Activated B cell treated with CpG ODN at 0.5 μM for 24 hours (primary cell): ENCODE measurements around the gene SERTAD3. TPM values are rescaled to one million over a fixed set of nuclear protein-coding genes. Genes with fewer than 3 reads are reported as not detected.
"Not testable (repeated sequence)": the region's sequence is repeated elsewhere in the genome, so short reads cannot be mapped to it uniquely, and the experiment has no call there.

Source experiments
- ATAC-seq: fragments of 200-7000 bp; cut with Tn5 transposase; one replicate; pipeline ENCODE4 v1.10.0; 2021; ENCODE audit warnings: low read depth, mild to moderate bottlenecking, moderate library complexity
- CTCF ChIA-PET: fragments of 350-600 bp; sonication (Branson Sonifier 250); formaldehyde crosslinking; loops from one replicate; lab custom pipeline; 2021; ENCODE audit warnings: antibody characterized with exemption; lab: Charles Lee
- POLR2A ChIA-PET: fragments of 350-600 bp; sonication (Branson Sonifier 250); formaldehyde crosslinking; loops from one replicate; lab custom pipeline; 2021; ENCODE audit warnings: antibody characterized with exemption; lab: Charles Lee
- DNase-seq: peaks from one replicate; pipeline ENCODE4 v3.0.0; 2022
- H3K27ac Mint-ChIP-seq: one replicate; pipeline ENCODE4 v1.8.0; 2020; ENCODE audit warnings: mixed read lengths
- H3K27me3 Mint-ChIP-seq: one replicate; pipeline ENCODE4 v1.8.0; 2021; ENCODE audit warnings: mixed read lengths
- H3K36me3 Mint-ChIP-seq: one replicate; pipeline ENCODE4 v1.8.0; 2021; ENCODE audit warnings: low read depth, mixed read lengths
- H3K4me1 Mint-ChIP-seq: one replicate; pipeline ENCODE4 v1.8.0; 2021; ENCODE audit warnings: mixed read lengths
- H3K4me3 Mint-ChIP-seq: one replicate; pipeline ENCODE4 v1.8.0; 2020; ENCODE audit warnings: mild to moderate bottlenecking, mixed read lengths
- H3K9me3 Mint-ChIP-seq: one replicate; pipeline ENCODE4 v1.8.0; 2020; ENCODE audit warnings: mixed read lengths
- intact Hi-C: fragments of 100-400 bp; cut with micrococcal nuclease; formaldehyde crosslinking; loops from one replicate; pipeline ENCODE4 v1.15.1; 2024
- total RNA-seq: library from RNA; stranded (reverse); gene quantifications from 2 replicates; pipeline ENCODE4 v1.2.3, GENCODE V29; 2022
- TF ChIP-seq, protein P1 (sequence below): fragments of 200-600 bp; IDR thresholded peaks from one replicate; pipeline ENCODE4 v1.8.0; 2022; ENCODE audit warnings: antibody characterized with exemption, mild to moderate bottlenecking

The SERTAD3 gene
- total RNA-seq, 1 donor from 2014 or later: 48.4 TPM

DNA sequence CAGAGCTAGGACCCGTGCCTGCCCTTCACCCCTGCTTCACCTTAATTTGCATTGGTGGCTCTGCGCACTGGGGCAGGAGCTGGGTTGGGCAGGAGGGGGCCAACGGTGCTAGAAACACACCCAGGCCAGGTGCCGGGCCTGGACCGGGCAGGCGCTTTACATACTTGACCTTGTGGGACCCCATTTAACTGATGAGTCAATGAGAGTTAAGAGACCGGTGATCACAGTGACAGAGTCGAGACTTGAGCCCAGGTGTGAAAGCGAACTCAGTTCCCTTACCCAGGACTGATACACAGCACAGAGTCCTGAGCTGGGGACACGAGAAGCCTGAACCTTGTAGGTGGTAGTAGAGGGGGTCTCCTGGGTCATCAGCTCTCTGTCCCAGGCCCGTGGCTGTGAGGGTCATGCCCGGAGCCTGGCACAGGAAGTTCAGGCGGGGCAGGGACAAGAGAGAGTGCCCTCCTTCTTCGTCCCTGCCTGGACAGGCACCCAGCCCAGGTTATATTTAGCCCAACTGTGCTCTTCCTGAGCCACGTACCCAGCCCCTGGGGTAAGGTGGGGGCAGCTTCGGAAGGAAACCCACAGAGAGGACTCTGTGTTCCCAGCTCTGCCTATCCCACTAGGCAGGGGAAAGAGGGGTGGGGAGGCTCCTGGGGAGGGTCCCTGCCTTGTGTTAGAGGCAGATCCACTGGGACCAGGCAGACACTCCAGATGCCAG, 32.9 kb downstream of the SERTAD3 start:
- Mint-ChIP-seq H3K27ac (no peak overlapping the region), H3K4me1 (peaks cover 27% of the 10 kb centered on the region), H3K36me3 (no peaks in the 10 kb centered on the region), H3K27me3 (no peaks in the 10 kb centered on the region), H3K9me3 (no peaks in the 10 kb centered on the region), H3K4me3 (no peak overlapping the region)
- POLR2A ChIA-PET: interaction anchor here (1.2 to 2.9 kb wide), 2 partner anchors 10 to 15 kb away, joined by 3 to 14 read pairs; no protein-coding TSS in a partner anchor
- CTCF ChIA-PET: interaction anchor here (0.7 kb wide), 1 partner anchor 10 kb away, joined by 3 read pairs; no protein-coding TSS in a partner anchor
- intact Hi-C loops: no loop called here
- TF ChIP-seq, protein P1, sequence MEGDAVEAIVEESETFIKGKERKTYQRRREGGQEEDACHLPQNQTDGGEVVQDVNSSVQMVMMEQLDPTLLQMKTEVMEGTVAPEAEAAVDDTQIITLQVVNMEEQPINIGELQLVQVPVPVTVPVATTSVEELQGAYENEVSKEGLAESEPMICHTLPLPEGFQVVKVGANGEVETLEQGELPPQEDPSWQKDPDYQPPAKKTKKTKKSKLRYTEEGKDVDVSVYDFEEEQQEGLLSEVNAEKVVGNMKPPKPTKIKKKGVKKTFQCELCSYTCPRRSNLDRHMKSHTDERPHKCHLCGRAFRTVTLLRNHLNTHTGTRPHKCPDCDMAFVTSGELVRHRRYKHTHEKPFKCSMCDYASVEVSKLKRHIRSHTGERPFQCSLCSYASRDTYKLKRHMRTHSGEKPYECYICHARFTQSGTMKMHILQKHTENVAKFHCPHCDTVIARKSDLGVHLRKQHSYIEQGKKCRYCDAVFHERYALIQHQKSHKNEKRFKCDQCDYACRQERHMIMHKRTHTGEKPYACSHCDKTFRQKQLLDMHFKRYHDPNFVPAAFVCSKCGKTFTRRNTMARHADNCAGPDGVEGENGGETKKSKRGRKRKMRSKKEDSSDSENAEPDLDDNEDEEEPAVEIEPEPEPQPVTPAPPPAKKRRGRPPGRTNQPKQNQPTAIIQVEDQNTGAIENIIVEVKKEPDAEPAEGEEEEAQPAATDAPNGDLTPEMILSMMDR: no peak
- ATAC-seq: peak; percentile 35
- no peak for DNase-seq

DNA sequence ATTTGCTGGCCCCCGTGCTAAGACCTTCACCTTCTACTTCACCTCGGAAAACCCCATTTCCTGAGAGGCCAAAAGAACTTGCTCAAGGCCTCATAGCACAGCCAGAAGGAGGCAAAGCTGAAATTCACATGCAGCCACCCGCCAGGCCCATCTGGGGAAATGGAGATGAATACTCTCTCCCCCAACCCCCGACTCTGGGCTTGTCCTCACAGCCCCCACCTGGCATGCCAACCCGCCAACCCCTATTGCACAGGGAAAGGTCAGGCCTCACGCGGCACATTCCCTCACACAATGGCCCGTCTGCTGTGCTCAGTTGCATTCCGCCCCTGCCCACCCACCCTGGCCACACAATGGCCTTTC, 34.1 kb downstream of the SERTAD3 start:
- Mint-ChIP-seq H3K4me1 (peaks cover 29% of the 10 kb centered on the region), H3K9me3 (no peaks in the 10 kb centered on the region), H3K4me3 (no peak overlapping the region), H3K27me3 (no peaks in the 10 kb centered on the region), H3K36me3 (no peaks in the 10 kb centered on the region), H3K27ac (peak overlapping the region; percentile 6)
- intact Hi-C loops: no loop called here
- POLR2A ChIA-PET: interaction anchor here (0.8 to 2.9 kb wide), 2 partner anchors 9 to 11 kb away, joined by 3 to 14 read pairs; no protein-coding TSS in a partner anchor
- CTCF ChIA-PET: no interaction called here
- TF ChIP-seq, protein P1: no peak
- no peak for DNase-seq
- ATAC-seq: peak; percentile 45

- H3K27me3 Mint-ChIP-seq, H3K36me3 Mint-ChIP-seq, H3K4me3 Mint-ChIP-seq, H3K9me3 Mint-ChIP-seq, DNase-seq, intact Hi-C loops, ATAC-seq, H3K27ac Mint-ChIP-seq: not testable (repeated sequence)
- CTCF ChIA-PET: interaction anchor here (1.0 kb wide), 1 partner anchor 104 kb away, joined by 3 read pairs; no protein-coding TSS in a partner anchor
- peaks cover 33% of the 10 kb centered on the region for H3K4me1 Mint-ChIP-seq
- POLR2A ChIA-PET: interaction anchor here (0.5 kb wide), 1 partner anchor 988 kb away, joined by 3 read pairs; no protein-coding TSS in a partner anchor
Observed at GRCh38 chr19:40408598-40408925, 35.6 kb downstream of the SERTAD3 start.

DNA sequence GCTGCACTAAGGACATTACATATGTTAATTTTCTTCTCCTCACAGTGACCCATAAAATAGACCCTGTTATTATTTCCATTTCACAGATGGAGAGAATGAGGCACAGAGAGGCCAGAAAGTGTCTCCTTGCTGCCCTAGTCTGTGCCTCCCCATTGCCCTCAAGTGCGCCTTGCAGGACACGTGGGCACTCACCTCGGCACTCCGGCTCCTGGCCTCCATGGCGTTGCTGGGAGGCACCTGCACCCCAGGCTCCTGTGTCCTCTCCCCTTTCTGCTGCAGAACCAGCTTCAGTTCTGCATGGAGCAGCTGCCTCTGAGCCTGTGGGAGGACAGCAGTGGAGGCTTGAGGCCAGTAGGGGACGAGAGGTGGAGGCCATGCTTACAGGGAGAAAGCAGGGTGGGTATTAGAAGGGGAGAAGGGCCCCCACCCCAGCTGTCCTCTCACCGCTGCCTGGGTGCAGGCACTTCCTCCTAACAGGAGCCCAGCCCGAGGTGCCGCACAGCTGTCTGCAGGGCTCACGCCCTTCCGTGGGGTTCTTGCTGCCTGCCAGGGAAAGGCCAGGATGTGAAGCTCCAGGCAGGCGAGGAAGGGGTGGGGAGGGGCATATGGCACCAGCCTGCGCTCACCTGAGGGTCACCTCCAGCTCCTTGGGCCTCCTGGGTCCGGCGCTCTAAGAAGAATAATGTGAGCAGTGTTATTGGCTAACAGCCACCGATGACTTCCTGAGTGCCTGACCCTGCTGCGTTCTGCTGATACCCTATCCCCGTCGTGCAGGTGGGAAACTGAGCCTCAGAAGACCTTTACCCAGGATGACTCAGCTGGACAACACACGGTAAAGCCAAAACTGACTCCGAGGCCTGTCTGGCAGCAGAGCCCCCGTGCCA, 36.2 kb downstream of the SERTAD3 start:
- intact Hi-C loops: no loop called here
- POLR2A ChIA-PET: interaction anchor here (0.5 to 1.0 kb wide), 3 partner anchors 12 to 988 kb away, joined by 3 to 4 read pairs (median 3); no protein-coding TSS in a partner anchor

More for the DNA sequence above, 36.2 kb downstream of the SERTAD3 start:
- no peak for DNase-seq
- Mint-ChIP-seq H3K27ac (no peak overlapping the region), H3K9me3 (no peaks in the 10 kb centered on the region), H3K36me3 (no peaks in the 10 kb centered on the region), H3K4me3 (no peak overlapping the region), H3K27me3 (no peaks in the 10 kb centered on the region), H3K4me1 (peaks cover 37% of the 10 kb centered on the region)
- TF ChIP-seq, protein P1: no peak
- CTCF ChIA-PET: interaction anchor here (1.0 kb wide), 1 partner anchor 103 kb away, joined by 3 read pairs; no protein-coding TSS in a partner anchor
- ATAC-seq: no peak
